ENCODE data around the gene FGGY. TPM values are rescaled to one million over a fixed set of nuclear protein-coding genes. Genes with fewer than 3 reads are reported as not detected.
A peak's percentile ranks its signal among the peaks of the same experiment; 100 is the strongest.

FGGY gene
- total RNA-seq, 1 donor from 2014 or later: 12.6 TPM

GRCh38 chr1:59481881-59482505, 185.1 kb downstream of the FGGY start:
- TF ChIP-seq, protein P1, sequence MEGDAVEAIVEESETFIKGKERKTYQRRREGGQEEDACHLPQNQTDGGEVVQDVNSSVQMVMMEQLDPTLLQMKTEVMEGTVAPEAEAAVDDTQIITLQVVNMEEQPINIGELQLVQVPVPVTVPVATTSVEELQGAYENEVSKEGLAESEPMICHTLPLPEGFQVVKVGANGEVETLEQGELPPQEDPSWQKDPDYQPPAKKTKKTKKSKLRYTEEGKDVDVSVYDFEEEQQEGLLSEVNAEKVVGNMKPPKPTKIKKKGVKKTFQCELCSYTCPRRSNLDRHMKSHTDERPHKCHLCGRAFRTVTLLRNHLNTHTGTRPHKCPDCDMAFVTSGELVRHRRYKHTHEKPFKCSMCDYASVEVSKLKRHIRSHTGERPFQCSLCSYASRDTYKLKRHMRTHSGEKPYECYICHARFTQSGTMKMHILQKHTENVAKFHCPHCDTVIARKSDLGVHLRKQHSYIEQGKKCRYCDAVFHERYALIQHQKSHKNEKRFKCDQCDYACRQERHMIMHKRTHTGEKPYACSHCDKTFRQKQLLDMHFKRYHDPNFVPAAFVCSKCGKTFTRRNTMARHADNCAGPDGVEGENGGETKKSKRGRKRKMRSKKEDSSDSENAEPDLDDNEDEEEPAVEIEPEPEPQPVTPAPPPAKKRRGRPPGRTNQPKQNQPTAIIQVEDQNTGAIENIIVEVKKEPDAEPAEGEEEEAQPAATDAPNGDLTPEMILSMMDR (conservative IDR thresholded peaks at IDR 0.05): no peak
- no peak overlapping the region for H3K27ac Mint-ChIP-seq

DNA sequence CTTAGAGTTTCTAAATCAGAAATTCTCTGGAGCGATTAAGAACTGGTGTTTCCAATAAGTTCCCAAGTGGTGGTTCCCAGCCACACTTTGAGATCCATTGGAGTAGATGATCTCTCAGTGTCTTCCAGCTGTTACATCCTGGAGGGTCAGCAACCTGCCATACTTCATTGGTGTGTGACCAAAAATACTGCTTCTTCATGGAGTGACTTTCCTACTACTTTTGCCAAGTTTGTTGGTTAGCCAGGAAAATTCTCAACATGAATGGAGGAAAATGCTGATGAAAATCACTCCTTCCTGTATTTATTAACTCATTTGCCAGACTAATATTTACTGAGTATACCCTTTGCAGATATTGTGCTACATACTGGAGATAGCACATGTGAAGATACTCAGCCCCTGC, 186.1 kb downstream of the FGGY start:
- Mint-ChIP-seq H3K36me3 (peaks cover 3% of the 10 kb centered on the region), H3K4me1 (ENCODE audit: unreplicated experiment) (peaks cover 36% of the 10 kb centered on the region), H3K9me3 (no peaks in the 10 kb centered on the region), H3K4me3 (no peak overlapping the region), H3K27me3 (no peaks in the 10 kb centered on the region), H3K27ac (no peak overlapping the region)
- TF ChIP-seq, protein P1 (conservative IDR thresholded peaks at IDR 0.05): no peak
- DNase-seq (ENCODE audit: extremely low spot score, unreplicated experiment): no peak

More at GRCh38 chr1:59481881-59482505, 185.1 kb downstream of the FGGY start:
- Mint-ChIP-seq H3K4me3 (no peak overlapping the region), H3K4me1 (ENCODE audit: unreplicated experiment) (peaks cover 32% of the 10 kb centered on the region), H3K36me3 (peaks cover 3% of the 10 kb centered on the region), H3K9me3 (no peaks in the 10 kb centered on the region), H3K27me3 (no peaks in the 10 kb centered on the region)
- DNase-seq (ENCODE audit: extremely low spot score, unreplicated experiment): no peak

- DNase-seq (ENCODE audit: extremely low spot score, unreplicated experiment): no peak
- H3K4me1 Mint-ChIP-seq (ENCODE audit: unreplicated experiment): peaks cover 36% of the 10 kb centered on the region
These were observed 187.2 kb downstream of the FGGY start for GRCh38 chr1:59484096-59484495.

DNA sequence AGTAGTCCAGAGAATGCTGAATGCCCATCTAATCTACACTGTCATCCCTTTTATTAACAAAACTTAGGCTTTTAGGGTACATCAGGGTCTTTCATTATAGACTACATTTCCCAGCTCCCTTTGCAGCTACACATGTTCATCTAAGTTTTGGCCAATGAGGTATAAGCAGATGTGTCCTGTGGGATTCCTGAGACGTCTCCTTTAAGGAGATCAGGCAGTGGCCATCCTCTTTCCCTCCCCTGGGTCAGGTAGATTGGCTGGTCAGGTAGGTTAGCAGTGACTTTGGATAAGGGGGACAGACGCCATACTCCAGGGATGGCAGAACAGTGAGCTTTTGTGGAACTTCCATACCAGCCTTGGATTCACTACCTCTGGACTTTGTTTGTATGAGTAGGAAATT, 188.3 kb downstream of the FGGY start:
- Mint-ChIP-seq H3K4me1 (ENCODE audit: unreplicated experiment) (peaks cover 36% of the 10 kb centered on the region), H3K27ac (no peak overlapping the region), H3K27me3 (no peaks in the 10 kb centered on the region), H3K4me3 (no peak overlapping the region), H3K9me3 (no peaks in the 10 kb centered on the region), H3K36me3 (peaks cover 6% of the 10 kb centered on the region)
- TF ChIP-seq, protein P1 (conservative IDR thresholded peaks at IDR 0.05): no peak
- DNase-seq (ENCODE audit: extremely low spot score, unreplicated experiment): no peak

More at GRCh38 chr1:59484096-59484495, 187.2 kb downstream of the FGGY start:
- Mint-ChIP-seq H3K27me3 (no peaks in the 10 kb centered on the region), H3K4me3 (no peak overlapping the region), H3K36me3 (peaks cover 3% of the 10 kb centered on the region), H3K27ac (no peak overlapping the region), H3K9me3 (no peaks in the 10 kb centered on the region)
- TF ChIP-seq, protein P1 (conservative IDR thresholded peaks at IDR 0.05): no peak

- no peak for DNase-seq (ENCODE audit: extremely low spot score, unreplicated experiment)
- H3K9me3 Mint-ChIP-seq: no peaks in the 10 kb centered on the region
- no peak overlapping the region for H3K4me3 Mint-ChIP-seq
- H3K27me3 Mint-ChIP-seq: no peaks in the 10 kb centered on the region
- H3K27ac Mint-ChIP-seq: peak overlapping the region; percentile 89
- TF ChIP-seq, protein P1 (conservative IDR thresholded peaks at IDR 0.05): no peak
- peaks cover 36% of the 10 kb centered on the region for H3K4me1 Mint-ChIP-seq (ENCODE audit: unreplicated experiment)
- peaks cover 6% of the 10 kb centered on the region for H3K36me3 Mint-ChIP-seq
These were observed 189.1 kb downstream of the FGGY start for GRCh38 chr1:59485949-59486348.

Data from type B pancreatic cell (in vitro differentiated cells).